Measurements from ENCODE around the gene CPEB4.

DNA sequence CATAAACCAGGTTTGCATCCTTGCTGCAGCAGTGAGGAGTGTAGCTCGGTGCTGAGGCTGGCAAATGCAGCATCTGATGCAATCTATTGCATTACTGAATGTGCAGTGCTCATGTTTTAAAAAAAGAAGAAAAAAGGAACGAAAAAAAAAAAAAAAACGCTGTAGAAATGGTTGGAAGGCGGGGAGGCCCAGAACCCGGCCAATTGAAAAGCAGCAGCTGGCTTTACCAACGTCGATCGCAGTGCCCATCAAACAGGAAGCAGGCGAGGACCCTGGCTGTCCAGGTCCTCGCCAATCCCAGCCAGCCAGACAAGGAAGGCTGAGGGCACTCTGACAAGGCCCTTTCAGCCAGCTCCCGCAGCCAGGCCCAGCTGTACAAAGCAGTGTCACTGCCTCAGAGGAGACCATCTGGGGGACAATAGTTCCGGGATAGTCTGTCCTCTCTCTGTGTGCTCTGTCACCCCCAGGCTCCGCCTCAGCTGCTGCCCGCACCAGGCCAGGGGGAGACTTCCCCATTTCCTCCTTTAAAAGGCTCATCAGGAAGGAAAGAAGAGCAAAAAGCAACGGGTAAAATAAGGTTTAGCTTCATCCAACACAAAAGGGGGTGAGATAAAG, 21.8 kb upstream of the CPEB4 start:
- TF ChIP-seq, protein P1, sequence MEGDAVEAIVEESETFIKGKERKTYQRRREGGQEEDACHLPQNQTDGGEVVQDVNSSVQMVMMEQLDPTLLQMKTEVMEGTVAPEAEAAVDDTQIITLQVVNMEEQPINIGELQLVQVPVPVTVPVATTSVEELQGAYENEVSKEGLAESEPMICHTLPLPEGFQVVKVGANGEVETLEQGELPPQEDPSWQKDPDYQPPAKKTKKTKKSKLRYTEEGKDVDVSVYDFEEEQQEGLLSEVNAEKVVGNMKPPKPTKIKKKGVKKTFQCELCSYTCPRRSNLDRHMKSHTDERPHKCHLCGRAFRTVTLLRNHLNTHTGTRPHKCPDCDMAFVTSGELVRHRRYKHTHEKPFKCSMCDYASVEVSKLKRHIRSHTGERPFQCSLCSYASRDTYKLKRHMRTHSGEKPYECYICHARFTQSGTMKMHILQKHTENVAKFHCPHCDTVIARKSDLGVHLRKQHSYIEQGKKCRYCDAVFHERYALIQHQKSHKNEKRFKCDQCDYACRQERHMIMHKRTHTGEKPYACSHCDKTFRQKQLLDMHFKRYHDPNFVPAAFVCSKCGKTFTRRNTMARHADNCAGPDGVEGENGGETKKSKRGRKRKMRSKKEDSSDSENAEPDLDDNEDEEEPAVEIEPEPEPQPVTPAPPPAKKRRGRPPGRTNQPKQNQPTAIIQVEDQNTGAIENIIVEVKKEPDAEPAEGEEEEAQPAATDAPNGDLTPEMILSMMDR (IDR thresholded peaks at IDR 0.05) = no peak
- TF ChIP-seq EP300 (IDR thresholded peaks at IDR 0.05) (no peak), POLR2A (IDR thresholded peaks at IDR 0.05) (no peak)

All from tibial nerve (tissue), 4 donors.